GM23248 (cell line): ENCODE results near the gene RSRC1. TPM values are rescaled to one million over a fixed set of nuclear protein-coding genes. Genes with fewer than 3 reads are reported as not detected.
"Not testable (repeated sequence)": the region's sequence is repeated elsewhere in the genome, so short reads cannot be mapped to it uniquely, and the experiment has no call there.

Experiments
- DNase-seq: peaks from one replicate; pipeline ENCODE4 v3.0.0-alpha.2; 2015
- H2AFZ ChIP-seq: fragments of 200-600 bp; sonication (generic); 2 replicates; pipeline ENCODE4 v1.6.1; 2016; ENCODE audit warnings: antibody characterized with exemption
- H3F3A ChIP-seq: fragments of 200-600 bp; sonication (generic); 2 replicates; pipeline ENCODE4 v1.6.1; 2016; ENCODE audit warnings: mild to moderate bottlenecking, antibody characterized with exemption, mixed run types; ENCODE audit not compliant: insufficient read depth
- H3K27ac ChIP-seq: fragments of 200-600 bp; sonication (generic); 2 replicates; pipeline ENCODE4 v1.5.1; 2016; ENCODE audit warnings: mild to moderate bottlenecking
- H3K27me3 ChIP-seq: fragments of 200-600 bp; sonication (generic); replicated peaks from 2 replicates; pipeline ENCODE4 v1.6.1; 2016; ENCODE audit warnings: mild to moderate bottlenecking; ENCODE audit not compliant: insufficient read depth
- H3K36me3 ChIP-seq: fragments of 200-600 bp; sonication (generic); 2 replicates; pipeline ENCODE4 v1.6.1; 2016; ENCODE audit warnings: low read depth, mild to moderate bottlenecking
- H3K4me1 ChIP-seq: fragments of 200-600 bp; sonication (generic); 2 replicates; pipeline ENCODE4 v1.6.1; 2016; ENCODE audit warnings: mild to moderate bottlenecking; ENCODE audit not compliant: insufficient read depth
- H3K4me2 ChIP-seq: fragments of 200-600 bp; sonication (generic); one replicate; pipeline ENCODE4 v1.6.1; 2016; ENCODE audit warnings: mild to moderate bottlenecking; ENCODE audit not compliant: unreplicated experiment
- H3K4me3 ChIP-seq: fragments of 200-600 bp; sonication (generic); 2 replicates; pipeline ENCODE4 v1.5.1; 2016; ENCODE audit warnings: mild to moderate bottlenecking
- H3K79me2 ChIP-seq: fragments of 200-600 bp; sonication (generic); 2 replicates; pipeline ENCODE4 v1.6.1; 2016; ENCODE audit warnings: mild to moderate bottlenecking; ENCODE audit not compliant: insufficient read depth
- H3K9ac ChIP-seq: fragments of 200-600 bp; sonication (generic); 2 replicates; pipeline ENCODE4 v1.6.1; 2016; ENCODE audit warnings: mild to moderate bottlenecking
- H3K9me2 ChIP-seq: fragments of 200-600 bp; sonication (generic); 2 replicates; pipeline ENCODE4 v1.6.1; 2016; ENCODE audit warnings: mixed run types, mild to moderate bottlenecking, moderate library complexity; ENCODE audit not compliant: insufficient read depth
- H3K9me3 ChIP-seq: fragments of 200-600 bp; sonication (generic); one replicate; pipeline ENCODE4 v1.6.1; 2017; ENCODE audit warnings: low read depth
- H4K20me1 ChIP-seq: fragments of 200-600 bp; sonication (generic); 2 replicates; pipeline ENCODE4 v1.6.0; 2016; ENCODE audit not compliant: insufficient read depth
- EZH2 ChIP-seq: fragments of 200-600 bp; sonication (generic); IDR thresholded peaks from 2 replicates; pipeline ENCODE4 v1.6.1; 2018; ENCODE audit warnings: antibody characterized with exemption, mild to moderate bottlenecking; ENCODE audit not compliant: insufficient read depth, poor library complexity, severe bottlenecking
- EZH2phosphoT487 ChIP-seq: fragments of 200-600 bp; sonication (generic); IDR thresholded peaks from 2 replicates; pipeline ENCODE4 v1.6.1; 2018; ENCODE audit warnings: antibody characterized with exemption, moderate library complexity, mild to moderate bottlenecking, low read depth; ENCODE audit not compliant: insufficient read depth
- WGBS, 2 experiments: methylation state at CpG; one replicate each; pipeline ENCODE4 v1.1.6; 2015 to 2017; ENCODE audit warnings: low lambda C conversion rate in 2 of 2, low coverage in 1 of 2; ENCODE audit errors: missing lambda C conversion rate in 2 of 2; 5-methylcytosine and 5-hydroxymethylcytosine counted together
- in situ Hi-C: fragments of 300-500 bp; cut with MboI; formaldehyde crosslinking; loops from 2 replicates; pipeline ENCODE4 v1.15.0; 2020
- polyA plus RNA-seq: library from polyadenylated mRNA; unstranded; fragments of >200 nt; fragmentation: Nextera tagmentation; extraction: Ambion mirVana; gene quantifications from 2 replicates; pipeline ENCODE4 v1.2.1, GENCODE V29; 2016
- total RNA-seq: library from RNA; depleted of rRNA; stranded (reverse); fragments of >200 nt; shearing (Covaris generic); gene quantifications from 2 replicates; pipeline ENCODE4 v1.2.3, GENCODE V29; 2014

RSRC1 gene
- total and polyA plus RNA-seq, 2 experiments from 2014 or later: 28.5 to 34.6 TPM

DNA sequence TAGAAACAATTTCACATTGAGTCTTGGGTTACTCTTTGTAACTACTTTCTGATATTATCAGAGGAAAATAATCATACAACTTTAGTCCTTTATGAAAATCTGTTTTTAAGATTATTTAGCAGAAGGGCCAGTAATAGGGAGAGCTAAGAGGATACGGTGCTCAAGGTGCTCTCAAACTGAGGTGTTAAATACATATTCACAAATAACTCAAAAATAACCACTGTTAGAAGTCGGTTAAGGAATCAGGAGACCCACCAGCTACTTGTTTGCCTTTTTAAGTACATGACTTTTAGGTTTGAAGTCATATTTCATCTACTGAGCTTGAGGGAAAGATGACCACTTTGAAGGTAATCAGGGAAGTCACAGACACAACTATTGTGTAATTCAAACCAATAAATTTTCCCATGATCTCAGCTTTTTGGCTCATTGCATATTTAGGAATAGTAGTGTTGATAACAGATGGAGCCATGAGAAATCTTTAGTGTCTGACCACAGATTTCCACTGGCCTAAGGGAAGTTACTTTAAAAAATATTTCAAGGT is 1.4 kb upstream of the RSRC1 start:
- no peak for TF ChIP-seq EZH2phosphoT487
- TF ChIP-seq EZH2: no peak
- Histone ChIP-seq H2AFZ (no peak overlapping the region), H3K9ac (no peak overlapping the region), H3K36me3 (no peaks in the 10 kb centered on the region), H3F3A (peaks cover 22% of the 10 kb centered on the region), H3K4me3 (no peak overlapping the region), H3K4me1 (peaks cover 10% of the 10 kb centered on the region; the same call in 1 of the 2 replicates), H4K20me1 (no peaks in the 10 kb centered on the region), H3K4me2 (no peak overlapping the region), H3K27ac (no peak overlapping the region), H3K9me2 (no peaks in the 10 kb centered on the region), H3K27me3 (no peaks in the 10 kb centered on the region), H3K9me3 (no peaks in the 10 kb centered on the region), H3K79me2 (peaks cover 42% of the 10 kb centered on the region)
- peak; percentile 47 for DNase-seq
- in situ Hi-C loops: no loop called here
- 88 to 94% methylated on average over 2 of the region's 2 CpGs for WGBS, 2 experiments

GRCh38 chr3:158109295-158109803 is 540 bp upstream of the RSRC1 start:
- Histone ChIP-seq H3K79me2 (peaks cover 42% of the 10 kb centered on the region), H3K9me3 (no peaks in the 10 kb centered on the region), H3K4me1 (peaks cover 10% of the 10 kb centered on the region; the same call in 1 of the 2 replicates), H4K20me1 (no peaks in the 10 kb centered on the region), H3K27ac (peak overlapping the region; percentile 85), H3K9ac (peak overlapping the region; percentile 88), H3F3A (peaks cover 22% of the 10 kb centered on the region), H2AFZ (peak overlapping the region; percentile 96), H3K4me3 (peak overlapping the region; percentile 89), H3K9me2 (no peaks in the 10 kb centered on the region), H3K27me3 (no peaks in the 10 kb centered on the region), H3K36me3 (no peaks in the 10 kb centered on the region), H3K4me2 (peak overlapping the region; percentile 96)
- TF ChIP-seq EZH2phosphoT487 (no peak), EZH2 (no peak)
- 40 to 41% methylated on average over 9 of the region's 9 CpGs for WGBS, 2 experiments
- DNase-seq: no peak
- in situ Hi-C loops: no loop called here

- Histone ChIP-seq H3K79me2 (peaks cover 51% of the 10 kb centered on the region), H3K4me1 (peaks cover 10% of the 10 kb centered on the region; the same call in 1 of the 2 replicates), H3K27me3 (no peaks in the 10 kb centered on the region), H3K9ac (peak overlapping the region; percentile 88), H3K36me3 (no peaks in the 10 kb centered on the region), H3K9me3 (no peaks in the 10 kb centered on the region), H4K20me1 (no peaks in the 10 kb centered on the region), H3K4me3 (peak overlapping the region; percentile 89), H3K27ac (peak overlapping the region; percentile 85), H3K4me2 (peak overlapping the region; percentile 96), H3K9me2 (no peaks in the 10 kb centered on the region), H3F3A (peaks cover 22% of the 10 kb centered on the region), H2AFZ (peak overlapping the region; percentile 96)
- no peak for DNase-seq
- in situ Hi-C loops: no loop called here
- WGBS, 2 experiments: 0 to 2% methylated on average over 4 of the region's 4 CpGs
- TF ChIP-seq EZH2: no peak
- TF ChIP-seq EZH2phosphoT487: no peak
Observed at GRCh38 chr3:158110658-158111018, 749 bp downstream of the RSRC1 start.

- TF ChIP-seq EZH2 (no peak), EZH2phosphoT487 (no peak)
- no peak overlapping the region for H3K27ac ChIP-seq
- no peaks in the 10 kb centered on the region for H4K20me1 ChIP-seq
- H3F3A ChIP-seq: peaks cover 19% of the 10 kb centered on the region
- no peak overlapping the region for H3K9ac ChIP-seq
- H3K79me2 ChIP-seq: peaks cover 63% of the 10 kb centered on the region
- no peak for DNase-seq
- H2AFZ ChIP-seq: no peak overlapping the region
- in situ Hi-C loops: no loop called here
- no peak overlapping the region for H3K4me2 ChIP-seq
- H3K27me3 ChIP-seq: no peaks in the 10 kb centered on the region
- no peaks in the 10 kb centered on the region for H3K9me3 ChIP-seq
- H3K4me3 ChIP-seq: no peak overlapping the region
- 50 to 51% methylated on average over 2 of the region's 2 CpGs for WGBS, 2 experiments
- H3K9me2 ChIP-seq: no peaks in the 10 kb centered on the region
- H3K4me1 ChIP-seq: peaks cover 10% of the 10 kb centered on the region; the same call in 1 of the 2 replicates
- H3K36me3 ChIP-seq: no peaks in the 10 kb centered on the region
Observed at GRCh38 chr3:158111861-158112260, 2.0 kb downstream of the RSRC1 start.

DNA sequence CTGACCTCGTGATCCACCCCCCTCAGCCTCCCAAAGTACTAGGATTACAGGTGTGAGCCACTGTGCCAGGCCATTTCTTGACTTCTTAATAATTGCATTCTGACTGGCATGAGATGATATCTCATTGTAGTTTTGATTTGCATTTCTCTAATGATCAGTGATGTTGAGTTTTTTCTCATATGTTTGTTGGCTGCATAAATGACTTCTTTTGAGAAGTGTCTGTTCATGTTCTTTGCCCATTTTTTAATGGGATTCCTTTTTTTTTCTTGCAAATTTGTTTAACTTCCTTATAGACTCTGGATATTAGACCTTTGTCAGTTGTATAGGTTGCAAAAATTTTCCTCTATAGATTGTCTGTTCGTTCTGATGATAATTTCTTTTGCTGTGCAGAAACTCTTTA is 3.7 kb downstream of the RSRC1 start:
- H3F3A ChIP-seq, H3K4me2 ChIP-seq, H3K9me3 ChIP-seq, H3K27ac ChIP-seq, H3K4me3 ChIP-seq, in situ Hi-C loops, H3K36me3 ChIP-seq, H3K9ac ChIP-seq, H4K20me1 ChIP-seq, DNase-seq, H2AFZ ChIP-seq, H3K27me3 ChIP-seq, H3K9me2 ChIP-seq: not testable (repeated sequence)
- Histone ChIP-seq H3K4me1 (peaks cover 10% of the 10 kb centered on the region; the same call in 1 of the 2 replicates), H3K79me2 (peaks cover 81% of the 10 kb centered on the region)
- 99 to 100% methylated on average over 2 of the region's 2 CpGs for WGBS, 2 experiments
